ENCODE measurements around the gene EEFSEC.

DNA sequence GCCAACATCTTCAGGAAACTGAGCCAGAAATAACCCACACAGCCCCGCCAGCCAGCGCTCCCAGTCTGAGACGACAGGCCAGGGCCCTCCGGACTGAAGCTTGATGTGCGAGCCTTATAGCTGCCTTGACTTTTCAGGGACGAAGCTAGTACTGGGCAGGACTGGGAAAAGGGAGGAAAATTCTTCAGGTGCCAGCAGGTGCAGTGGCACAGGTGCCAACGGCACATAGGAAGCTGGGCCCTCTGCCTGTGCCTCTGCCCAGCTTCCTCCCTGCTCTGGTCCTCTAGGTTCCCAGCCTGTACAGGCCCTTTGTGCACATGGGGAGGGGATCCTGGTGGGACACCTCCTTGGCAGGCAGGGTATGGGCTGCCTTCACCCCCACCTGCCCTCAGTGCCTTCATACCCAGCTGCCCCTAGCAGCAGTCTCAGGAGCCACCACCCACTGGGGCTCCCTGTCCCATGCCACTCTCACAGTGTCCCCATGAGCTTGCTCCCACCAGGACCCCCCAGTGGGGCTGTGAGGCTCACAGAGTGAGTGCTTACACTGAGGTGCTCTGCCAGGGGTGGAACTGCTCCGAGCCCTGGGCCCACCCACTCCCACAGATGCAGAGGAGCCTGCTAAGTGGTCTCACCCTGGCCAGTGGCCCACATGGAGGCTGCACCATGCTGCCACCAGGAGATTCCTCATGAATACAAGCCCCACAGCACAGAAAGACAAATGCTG is 252.4 kb downstream of the EEFSEC start:
- TF ChIP-seq, protein P1, sequence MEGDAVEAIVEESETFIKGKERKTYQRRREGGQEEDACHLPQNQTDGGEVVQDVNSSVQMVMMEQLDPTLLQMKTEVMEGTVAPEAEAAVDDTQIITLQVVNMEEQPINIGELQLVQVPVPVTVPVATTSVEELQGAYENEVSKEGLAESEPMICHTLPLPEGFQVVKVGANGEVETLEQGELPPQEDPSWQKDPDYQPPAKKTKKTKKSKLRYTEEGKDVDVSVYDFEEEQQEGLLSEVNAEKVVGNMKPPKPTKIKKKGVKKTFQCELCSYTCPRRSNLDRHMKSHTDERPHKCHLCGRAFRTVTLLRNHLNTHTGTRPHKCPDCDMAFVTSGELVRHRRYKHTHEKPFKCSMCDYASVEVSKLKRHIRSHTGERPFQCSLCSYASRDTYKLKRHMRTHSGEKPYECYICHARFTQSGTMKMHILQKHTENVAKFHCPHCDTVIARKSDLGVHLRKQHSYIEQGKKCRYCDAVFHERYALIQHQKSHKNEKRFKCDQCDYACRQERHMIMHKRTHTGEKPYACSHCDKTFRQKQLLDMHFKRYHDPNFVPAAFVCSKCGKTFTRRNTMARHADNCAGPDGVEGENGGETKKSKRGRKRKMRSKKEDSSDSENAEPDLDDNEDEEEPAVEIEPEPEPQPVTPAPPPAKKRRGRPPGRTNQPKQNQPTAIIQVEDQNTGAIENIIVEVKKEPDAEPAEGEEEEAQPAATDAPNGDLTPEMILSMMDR (IDR thresholded peaks at IDR 0.05; ENCODE audit: low read length): no peak
- no peak for TF ChIP-seq EZH2phosphoT487 (IDR thresholded peaks at IDR 0.05; ENCODE audit: low read length)

Data from MM.1S (cell line).